ENCODE results near the gene SF3B2. TPM values are rescaled to one million over a fixed set of nuclear protein-coding genes. Genes with fewer than 3 reads are reported as not detected.
A peak's percentile ranks its signal among the peaks of the same experiment; 100 is the strongest.

SF3B2 gene
- total and polyA plus RNA-seq, 5 experiments from 2014 or later, result 70.3 to 197 (median 115) TPM

DNA sequence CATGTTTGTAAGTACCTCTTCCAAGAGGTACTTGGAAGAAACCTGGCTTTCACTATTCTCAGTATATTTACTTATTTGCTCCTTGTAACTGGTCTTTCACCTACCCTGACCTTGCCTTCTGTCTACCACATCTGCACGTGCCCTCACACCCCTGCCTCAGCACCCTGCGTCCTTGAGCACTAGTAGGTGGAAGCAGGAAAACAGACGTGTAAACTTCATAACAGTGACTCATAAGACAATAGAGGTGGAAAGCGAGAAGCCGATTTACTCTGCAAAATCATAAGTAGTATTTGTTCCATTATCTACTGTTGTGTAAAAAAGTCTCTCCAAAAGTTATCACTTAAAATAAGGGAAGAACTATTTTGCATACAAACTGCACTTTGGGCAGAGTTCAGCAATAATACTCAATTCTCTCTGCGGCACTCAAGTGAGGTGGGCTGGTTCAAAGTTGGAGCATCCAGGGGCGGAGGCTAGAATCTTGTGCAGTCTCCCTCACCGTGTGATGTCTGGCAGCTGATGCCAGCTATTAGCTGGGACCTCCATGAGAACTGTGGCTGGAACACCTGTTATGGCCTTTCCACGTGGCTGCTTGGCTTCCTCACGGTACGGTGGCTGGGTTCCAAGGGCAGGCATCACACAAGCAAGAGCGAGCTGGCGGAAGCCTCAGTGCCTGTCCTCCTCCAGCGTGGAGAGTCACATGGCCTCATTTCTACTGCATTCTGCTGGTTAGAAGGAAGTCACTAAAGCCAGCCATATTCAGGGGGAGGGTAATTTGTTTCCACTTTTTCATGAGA, 48.3 kb downstream of the SF3B2 start:
- Mint-ChIP-seq H3K4me1 (peaks cover 41 to 81% (median 72%) of the 10 kb centered on the region in 4 donors), H3K9me3 (peaks cover 0 to 2% (median 0%) of the 10 kb centered on the region in 9 donors), H3K27me3 (no peaks in the 10 kb centered on the region), H3K36me3 (peaks cover 0 to 20% (median 0%) of the 10 kb centered on the region in 3 donors), H3K27ac (peak overlapping the region; percentile 91 to 98 (median 95)), H3K4me3 (peak overlapping the region; percentile 75 to 90 (median 86))
- ATAC-seq (peak; percentile 94 to 98), DNase-seq (peak; percentile 48 to 85 (median 70))
- POLR2A ChIA-PET, result interaction anchor here (0.7 to 7.2 kb wide), 8 partner anchors 11 to 380 kb away, joined by 3 to 91 read pairs (median 9); partner anchors contain the start of genes PACS1 and RNASEH2C

GRCh38 chr11:66101066-66101464, 48.9 kb downstream of the SF3B2 start:
- POLR2A ChIA-PET, result interaction anchor here (1.0 to 7.2 kb wide), 8 partner anchors 10 to 31 kb away, joined by 4 to 91 read pairs (median 9); partner anchors contain the start of gene PACS1
- no peaks in the 10 kb centered on the region for H3K27me3 Mint-ChIP-seq
- H3K4me1 Mint-ChIP-seq, result peaks cover 41 to 84% (median 75%) of the 10 kb centered on the region in 4 donors
- peaks cover 0 to 2% (median 0%) of the 10 kb centered on the region in 9 donors for H3K9me3 Mint-ChIP-seq
- peak; percentile 65 to 73 for ATAC-seq
- DNase-seq, result no peak
- peak overlapping the region; percentile 75 to 90 (median 86) for H3K4me3 Mint-ChIP-seq
- peak overlapping the region; percentile 91 to 98 (median 95) for H3K27ac Mint-ChIP-seq
- peaks cover 0 to 26% (median 1%) of the 10 kb centered on the region in 3 donors for H3K36me3 Mint-ChIP-seq

- Mint-ChIP-seq H3K27me3 (no peaks in the 10 kb centered on the region), H3K9me3 (peaks cover 0 to 2% (median 0%) of the 10 kb centered on the region in 9 donors), H3K27ac (peak overlapping the region; percentile 83 to 97 (median 88)), H3K4me3 (peak overlapping the region in 8 of 10 donors; percentile 8 to 68 (median 42)), H3K4me1 (peaks cover 46 to 86% (median 79%) of the 10 kb centered on the region in 4 donors), H3K36me3 (peaks cover 0 to 33% (median 4%) of the 10 kb centered on the region in 3 donors)
- DNase-seq (no peak), ATAC-seq (no peak)
- POLR2A ChIA-PET, result interaction anchor here (1.6 to 7.2 kb wide), 5 partner anchors 10 to 34 kb away, joined by 4 to 91 read pairs (median 33); partner anchors contain the start of gene PACS1
Observed at GRCh38 chr11:66104057-66104638, 52.0 kb downstream of the SF3B2 start.

GRCh38 chr11:66106786-66107599, 54.8 kb downstream of the SF3B2 start:
- POLR2A ChIA-PET, result interaction anchor here (0.5 to 2.2 kb wide), 7 partner anchors 9 to 599 kb away, joined by 3 to 16 read pairs (median 3); no protein-coding TSS in a partner anchor

DNA sequence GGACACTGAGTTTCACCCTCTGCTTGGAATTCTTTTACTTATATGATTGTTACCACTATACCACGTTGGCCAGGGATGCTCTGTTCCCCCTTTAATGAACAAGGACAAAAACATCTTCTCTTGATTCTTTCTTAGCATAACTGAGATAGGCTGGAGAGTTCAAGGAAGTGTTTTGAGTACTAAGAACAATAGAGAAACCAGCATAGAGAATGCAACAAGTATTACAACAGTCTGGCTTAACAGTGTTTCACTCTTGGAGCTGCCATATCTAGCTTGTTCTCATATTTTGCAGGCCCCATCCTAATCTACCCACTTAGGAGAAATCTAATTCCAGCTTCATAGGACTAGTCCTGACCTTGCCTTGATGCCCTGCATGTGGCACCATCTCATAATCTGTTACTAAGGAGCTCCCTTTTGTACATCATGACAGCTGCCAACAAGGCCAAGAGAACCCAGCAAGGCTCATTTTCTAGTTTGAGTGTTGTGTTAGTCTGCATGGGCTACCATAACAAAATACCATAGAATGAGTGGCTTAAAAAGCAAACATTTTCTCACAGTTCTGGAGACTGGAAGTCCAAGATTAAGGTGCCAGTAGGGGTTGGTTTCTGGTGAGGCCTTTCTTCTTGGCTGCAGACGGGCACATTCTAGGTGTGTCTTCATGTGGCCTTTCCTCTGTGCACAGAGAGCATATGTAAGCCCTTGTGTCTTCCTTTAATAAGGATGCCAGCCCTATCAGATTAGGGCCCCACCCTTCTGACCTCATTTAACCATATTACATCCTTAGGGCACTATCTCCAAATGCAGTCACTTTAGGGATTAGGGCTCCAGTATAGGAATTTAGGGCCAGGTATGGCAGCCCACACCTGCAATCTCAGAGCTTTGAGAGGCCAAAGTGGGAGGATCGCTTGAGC, 55.7 kb downstream of the SF3B2 start:
- Mint-ChIP-seq H3K36me3 (peaks cover 0 to 42% (median 9%) of the 10 kb centered on the region in 3 donors), H3K27ac (peak overlapping the region; percentile 57 to 91 (median 82)), H3K4me1 (peaks cover 51 to 92% (median 89%) of the 10 kb centered on the region in 4 donors), H3K4me3 (peak overlapping the region in 9 of 10 donors; percentile 7 to 74 (median 52)), H3K9me3 (peaks cover 0 to 2% (median 0%) of the 10 kb centered on the region in 9 donors), H3K27me3 (no peaks in the 10 kb centered on the region)
- ATAC-seq (peak in 1 of 2 donors; percentile 32), DNase-seq (no peak)
- POLR2A ChIA-PET, result interaction anchor here (0.5 to 1.7 kb wide), 5 partner anchors 23 to 600 kb away, joined by 3 to 5 read pairs (median 3); no protein-coding TSS in a partner anchor

More at GRCh38 chr11:66106786-66107599, 54.8 kb downstream of the SF3B2 start:
- Mint-ChIP-seq H3K27me3 (no peaks in the 10 kb centered on the region), H3K36me3 (peaks cover 0 to 42% (median 9%) of the 10 kb centered on the region in 3 donors), H3K4me3 (peak overlapping the region in 9 of 10 donors; percentile 15 to 70 (median 54)), H3K27ac (peak overlapping the region; percentile 37 to 91 (median 75)), H3K4me1 (peaks cover 44 to 88% (median 82%) of the 10 kb centered on the region in 4 donors), H3K9me3 (peaks cover 0 to 2% (median 0%) of the 10 kb centered on the region in 9 donors)
- ATAC-seq, result no peak
- no peak for DNase-seq

DNA sequence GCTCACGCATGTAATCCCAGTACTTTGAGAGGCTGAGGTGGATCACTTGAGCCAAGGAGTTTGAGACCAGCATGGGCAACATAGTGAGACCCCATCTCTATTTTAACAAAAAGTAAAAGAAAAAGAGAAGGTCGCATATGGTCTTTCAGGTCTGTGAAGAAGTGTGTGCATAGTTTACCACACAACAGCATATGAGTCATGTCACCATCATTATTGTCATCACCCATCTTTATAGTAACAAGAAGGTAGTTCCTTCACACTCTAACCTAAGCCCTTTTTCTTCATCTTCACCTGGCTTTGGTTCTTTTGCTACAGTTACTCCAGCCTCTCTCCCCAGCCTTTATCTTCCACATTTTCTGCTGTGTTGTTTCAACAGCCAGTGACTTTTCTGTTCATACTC, 57.1 kb downstream of the SF3B2 start:
- Mint-ChIP-seq H3K4me1 (peaks cover 52 to 95% (median 91%) of the 10 kb centered on the region in 4 donors), H3K4me3 (peak overlapping the region in 7 of 10 donors; percentile 2 to 61 (median 28)), H3K36me3 (peaks cover 0 to 36% (median 9%) of the 10 kb centered on the region in 3 donors), H3K9me3 (no peaks in the 10 kb centered on the region), H3K27me3 (no peaks in the 10 kb centered on the region), H3K27ac (peak overlapping the region in 8 of 10 donors; percentile 5 to 90 (median 72))
- POLR2A ChIA-PET, result interaction anchor here (2.1 kb wide), 1 partner anchor 29 kb away, joined by 10 read pairs; no protein-coding TSS in a partner anchor
- DNase-seq, result no peak
- no peak for ATAC-seq

DNA sequence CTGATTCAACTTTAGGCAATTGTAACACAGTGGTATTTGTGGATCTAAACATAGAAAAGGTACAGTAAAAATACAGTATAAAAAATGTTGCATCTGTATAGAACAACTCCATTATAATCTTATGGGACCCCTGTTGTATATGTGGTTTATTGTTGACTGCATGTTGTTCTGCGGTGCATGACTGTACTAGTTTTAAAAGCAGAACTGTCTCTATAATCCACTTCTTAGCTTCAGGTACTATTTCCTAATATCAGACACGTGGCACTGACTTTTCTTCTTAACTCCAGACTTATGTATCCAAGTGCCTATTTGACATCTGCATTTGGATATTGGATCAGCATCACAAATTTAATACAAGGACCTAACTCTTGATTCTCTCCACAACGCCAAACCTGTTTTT, 59.0 kb downstream of the SF3B2 start:
- no peak for ATAC-seq
- H3K9me3 Mint-ChIP-seq, result no peaks in the 10 kb centered on the region
- POLR2A ChIA-PET, result interaction anchor here (1.4 to 2.0 kb wide), 2 partner anchors 9 to 40 kb away, joined by 5 to 8 read pairs; no protein-coding TSS in a partner anchor
- peaks cover 0 to 25% (median 8%) of the 10 kb centered on the region in 3 donors for H3K36me3 Mint-ChIP-seq
- H3K4me1 Mint-ChIP-seq, result peaks cover 50 to 95% (median 93%) of the 10 kb centered on the region in 4 donors
- no peaks in the 10 kb centered on the region for H3K27me3 Mint-ChIP-seq
- H3K27ac Mint-ChIP-seq, result peak overlapping the region in 9 of 10 donors; percentile 58 to 96 (median 78)
- peak overlapping the region in 9 of 10 donors; percentile 12 to 78 (median 65) for H3K4me3 Mint-ChIP-seq
- DNase-seq, result no peak

DNA sequence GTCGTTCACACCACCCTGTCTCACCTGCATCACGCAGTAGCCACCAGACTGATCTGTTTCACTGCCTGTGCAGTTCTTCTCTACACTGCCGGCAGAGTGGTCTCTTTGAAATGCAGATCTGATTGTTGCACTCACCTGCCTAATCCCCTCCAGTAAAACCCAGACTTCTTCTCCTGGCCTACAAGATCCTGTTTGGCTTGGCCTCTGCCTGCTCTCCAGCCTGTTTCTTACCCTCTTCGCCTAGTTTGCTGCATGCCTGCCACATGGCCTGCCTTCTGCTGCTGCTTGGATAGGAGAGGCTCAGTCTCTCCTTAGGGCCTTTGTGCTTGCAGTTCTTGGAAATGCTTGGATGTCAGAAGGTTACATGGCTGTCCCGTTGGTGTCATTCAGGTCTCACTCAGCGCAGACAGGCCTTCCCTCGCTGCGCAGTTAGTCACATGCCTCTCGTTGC, 59.9 kb downstream of the SF3B2 start:
- Mint-ChIP-seq H3K27me3 (no peaks in the 10 kb centered on the region), H3K36me3 (peaks cover 0 to 21% (median 8%) of the 10 kb centered on the region in 3 donors), H3K4me3 (peak overlapping the region; percentile 9 to 78 (median 60)), H3K27ac (peak overlapping the region; percentile 74 to 96 (median 86)), H3K9me3 (no peaks in the 10 kb centered on the region), H3K4me1 (peaks cover 55 to 99% (median 96%) of the 10 kb centered on the region in 4 donors)
- ATAC-seq (peak; percentile 28 to 49), DNase-seq (peak in 1 of 10 donors; percentile 29)
- POLR2A ChIA-PET, result interaction anchor here (0.9 to 2.0 kb wide), 2 partner anchors 10 to 41 kb away, joined by 3 to 8 read pairs; no protein-coding TSS in a partner anchor

DNA sequence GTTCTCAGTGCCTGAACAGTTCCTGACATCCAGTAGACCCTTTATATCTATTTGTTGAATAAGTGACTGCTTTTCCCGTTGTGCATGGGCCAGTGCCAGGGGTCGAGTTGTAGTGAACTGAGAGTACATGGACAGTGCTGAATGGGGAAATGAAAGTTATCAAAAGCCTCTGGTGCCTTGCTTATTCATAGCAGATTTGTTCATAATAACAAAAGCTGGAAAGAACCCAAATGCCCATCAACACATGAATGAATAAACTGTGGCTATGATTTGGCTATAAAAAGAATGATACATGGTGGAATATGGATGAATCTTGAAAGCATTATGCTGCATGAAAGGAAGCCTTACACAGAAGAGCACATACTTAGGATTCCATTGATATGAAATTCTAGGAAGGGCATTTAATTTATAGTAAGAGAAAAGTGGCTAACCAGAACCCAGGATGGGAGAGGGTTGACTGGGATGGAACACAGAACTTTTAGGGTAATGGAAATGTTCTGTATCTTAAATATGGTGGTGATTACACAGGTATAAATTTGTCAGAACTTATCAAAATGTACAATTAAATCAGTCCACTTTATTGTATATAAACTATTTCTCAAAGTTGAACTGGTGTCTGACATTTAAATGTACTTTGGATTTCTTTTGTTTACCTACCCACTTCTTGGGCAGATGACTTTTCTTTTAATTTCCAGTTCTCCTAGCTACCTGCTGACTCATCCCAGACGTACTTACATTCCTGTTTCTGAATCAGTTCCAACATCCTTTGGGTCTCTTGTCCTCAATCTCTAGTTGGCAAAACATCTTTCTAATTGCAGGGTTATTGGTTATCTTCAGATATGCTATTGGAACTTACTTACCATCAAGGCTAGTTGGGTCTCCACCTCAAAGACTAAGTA, 60.7 kb downstream of the SF3B2 start:
- Mint-ChIP-seq H3K27ac (peak overlapping the region; percentile 74 to 96 (median 86)), H3K4me3 (peak overlapping the region; percentile 29 to 84 (median 76)), H3K4me1 (peaks cover 51 to 99% (median 96%) of the 10 kb centered on the region in 4 donors), H3K27me3 (no peaks in the 10 kb centered on the region), H3K9me3 (no peaks in the 10 kb centered on the region), H3K36me3 (peaks cover 0 to 16% (median 8%) of the 10 kb centered on the region in 3 donors)
- ATAC-seq (no peak), DNase-seq (no peak)
- POLR2A ChIA-PET, result interaction anchor here (0.9 to 2.4 kb wide), 6 partner anchors 10 to 42 kb away, joined by 3 to 11 read pairs (median 8); partner anchors contain the start of gene PACS1
